Gastrocnemius medialis (tissue), 4 donors: ENCODE measurements around the gene TBC1D8. TPM values are rescaled to one million over a fixed set of nuclear protein-coding genes. Genes with fewer than 3 reads are reported as not detected.

Experiments used
- ATAC-seq, 2 donors: fragments of 150-250 bp; one replicate each; pipeline ENCODE4 v1.9.1; 2016
- DNase-seq, 2 donors: peaks; one replicate each; pipeline ENCODE4 v3.0.0-alpha.2; 2019
- H3K27ac ChIP-seq, 4 donors: fragments of 200-600 bp; sonication (generic); 1 replicate in 1 of 4; 2 replicates in 3 of 4; pipeline ENCODE4 v1.5.1; 2016 to 2018; ENCODE audit warnings: mild to moderate bottlenecking in 2 of 4, moderate library complexity in 1 of 4
- H3K27me3 ChIP-seq, 3 donors: fragments of 200-600 bp; sonication (generic) in 2 of 3; 1 replicate in 1 of 3; 2 replicates in 2 of 3; pipeline versions ENCODE4 v1.5.1 to v1.6.0; 2016 to 2019; ENCODE audit warnings: mild to moderate bottlenecking in 1 of 3, moderate library complexity in 1 of 3
- H3K36me3 ChIP-seq, 2 donors: fragments of 200-600 bp; sonication (generic) in 1 of 2; one replicate each; pipeline ENCODE4 v1.5.1; 2017 to 2018
- H3K4me1 ChIP-seq, 2 donors: fragments of 200-600 bp; sonication (generic) in 1 of 2; one replicate each; pipeline ENCODE4 v1.5.1; 2016 to 2017; ENCODE audit warnings: mild to moderate bottlenecking in 2 of 2
- H3K4me3 ChIP-seq, 4 donors: fragments of 200-600 bp; sonication (generic) in 3 of 4; 1 replicate in 1 of 4; 2 replicates in 3 of 4; pipeline ENCODE4 v1.5.1; 2016 to 2019; ENCODE audit warnings: mild to moderate bottlenecking in 2 of 4
- H3K9me3 ChIP-seq, 3 donors: fragments of 200-600 bp; sonication (generic) in 2 of 3; 1 replicate in 1 of 3; 2 replicates in 2 of 3; pipeline ENCODE4 v1.5.1; 2016 to 2019
- POLR2A ChIP-seq, 2 donors: fragments of 450-650 bp; IDR thresholded peaks; one replicate each; pipeline ENCODE4 v1.6.1; 2017; ENCODE audit warnings: antibody characterized with exemption in 2 of 2, mild to moderate bottlenecking in 2 of 2, moderate library complexity in 2 of 2
- in situ Hi-C, 4 donors: fragments of 200-750 bp; cut with MboI; loops; one replicate each; pipeline versions ENCODE4 v1.15.0 to v1.8.0; 2017; ENCODE audit warnings: low sequenced_read_pairs in 4 of 4
- intact Hi-C: fragments of 100-400 bp; cut with DNase I; formaldehyde crosslinking; loops from one replicate; pipeline ENCODE4 v1.15.1; 2023; ENCODE audit warnings: low total_unique reads
- total RNA-seq, 4 donors: library from RNA; depleted of rRNA; stranded (reverse); fragments of >200 nt; gene quantifications; one replicate each; pipeline versions ENCODE4 v1.1.0 to v1.2.3, GENCODE V29; 2016
- TF ChIP-seq, protein P1 (sequence below), 5 experiments: fragments of 450-650 bp in 3 of 5; fragments of 200-600 bp in 2 of 5; sonication (generic) in 2 of 5; IDR thresholded peaks in 4 of 5; conservative IDR thresholded peaks in 1 of 5; 1 replicate in 4 of 5; 2 replicates in 1 of 5; pipeline ENCODE4 v1.5.1; 2016 to 2019; ENCODE audit warnings: antibody characterized with exemption in 5 of 5, mild to moderate bottlenecking in 3 of 5, moderate library complexity in 3 of 5

Gene TBC1D8
- total RNA-seq, 4 donors from 2014 or later, result 103 to 298 (median 201) TPM

DNA sequence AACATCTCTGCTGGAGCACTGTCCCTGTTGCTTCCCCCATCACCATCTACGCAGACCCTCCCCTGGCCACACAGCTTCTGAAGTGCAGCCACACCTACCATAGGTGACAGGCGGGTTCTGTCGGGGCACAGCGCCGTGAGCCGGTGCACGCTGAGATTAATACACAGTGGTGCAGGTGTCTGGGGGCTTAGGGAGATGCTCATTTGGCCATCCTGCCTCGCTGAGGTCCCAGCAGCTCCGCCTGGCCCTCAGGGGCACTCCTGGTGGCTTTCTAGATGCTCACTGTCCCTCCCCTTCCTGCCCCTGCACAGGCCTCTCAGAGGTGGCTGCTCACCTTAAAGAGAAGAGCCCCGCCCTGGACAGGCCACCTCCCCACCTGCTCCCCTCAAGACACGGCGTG lies 168.0 kb downstream of the TBC1D8 start:
- no peaks in the 10 kb centered on the region for H3K36me3 ChIP-seq
- no peaks in the 10 kb centered on the region for H3K4me1 ChIP-seq
- in situ Hi-C loops (loop anchor here in 3 of 4 donors (5.0 to 10.0 kb wide), 5 partner anchors 256 to 376 kb away; no protein-coding TSS in a partner anchor), intact Hi-C loops (loop anchor here (10.0 kb wide), 1 partner anchor 168 kb away; no protein-coding TSS in a partner anchor)
- no peaks in the 10 kb centered on the region for H3K9me3 ChIP-seq
- no peaks in the 10 kb centered on the region for H3K27me3 ChIP-seq
- ATAC-seq (no peak), DNase-seq (no peak)
- TF ChIP-seq, protein P1, sequence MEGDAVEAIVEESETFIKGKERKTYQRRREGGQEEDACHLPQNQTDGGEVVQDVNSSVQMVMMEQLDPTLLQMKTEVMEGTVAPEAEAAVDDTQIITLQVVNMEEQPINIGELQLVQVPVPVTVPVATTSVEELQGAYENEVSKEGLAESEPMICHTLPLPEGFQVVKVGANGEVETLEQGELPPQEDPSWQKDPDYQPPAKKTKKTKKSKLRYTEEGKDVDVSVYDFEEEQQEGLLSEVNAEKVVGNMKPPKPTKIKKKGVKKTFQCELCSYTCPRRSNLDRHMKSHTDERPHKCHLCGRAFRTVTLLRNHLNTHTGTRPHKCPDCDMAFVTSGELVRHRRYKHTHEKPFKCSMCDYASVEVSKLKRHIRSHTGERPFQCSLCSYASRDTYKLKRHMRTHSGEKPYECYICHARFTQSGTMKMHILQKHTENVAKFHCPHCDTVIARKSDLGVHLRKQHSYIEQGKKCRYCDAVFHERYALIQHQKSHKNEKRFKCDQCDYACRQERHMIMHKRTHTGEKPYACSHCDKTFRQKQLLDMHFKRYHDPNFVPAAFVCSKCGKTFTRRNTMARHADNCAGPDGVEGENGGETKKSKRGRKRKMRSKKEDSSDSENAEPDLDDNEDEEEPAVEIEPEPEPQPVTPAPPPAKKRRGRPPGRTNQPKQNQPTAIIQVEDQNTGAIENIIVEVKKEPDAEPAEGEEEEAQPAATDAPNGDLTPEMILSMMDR (IDR thresholded peaks at IDR 0.05 in 4 of 5, conservative IDR thresholded peaks at IDR 0.05 in 1 of 5), result no peak
- no peak for TF ChIP-seq POLR2A (IDR thresholded peaks at IDR 0.05)
- no peak overlapping the region for H3K4me3 ChIP-seq
- H3K27ac ChIP-seq, result no peak overlapping the region

DNA sequence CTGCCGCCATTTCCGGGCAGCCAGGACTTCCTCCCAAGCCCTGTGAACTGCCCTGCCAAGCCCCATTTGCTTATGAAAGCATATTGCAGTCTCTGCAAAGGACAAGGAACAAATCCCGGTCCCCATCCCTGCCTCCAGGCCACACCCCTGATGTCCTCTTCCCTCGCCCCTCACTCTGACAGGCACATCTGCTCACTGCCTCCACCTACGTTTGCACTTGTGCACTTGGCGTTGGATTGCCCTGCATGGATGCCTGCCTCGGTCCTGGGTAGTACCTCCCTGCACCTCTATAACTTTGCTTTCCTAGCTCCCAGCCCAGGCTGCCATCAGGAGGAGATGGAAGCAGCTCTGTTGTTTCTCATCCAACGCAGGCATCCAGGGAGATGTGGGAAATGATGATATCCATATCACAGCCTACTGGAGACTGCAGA lies 168.7 kb downstream of the TBC1D8 start:
- Histone ChIP-seq H3K4me3 (no peak overlapping the region), H3K4me1 (no peaks in the 10 kb centered on the region), H3K9me3 (no peaks in the 10 kb centered on the region), H3K27me3 (no peaks in the 10 kb centered on the region), H3K36me3 (peaks cover 0 to 5% of the 10 kb centered on the region in 2 donors), H3K27ac (no peak overlapping the region)
- in situ Hi-C loops (loop anchor here in 3 of 4 donors (5.0 to 10.0 kb wide), 5 partner anchors 255 to 375 kb away; no protein-coding TSS in a partner anchor), intact Hi-C loops (loop anchor here (10.0 kb wide), 1 partner anchor 168 kb away; no protein-coding TSS in a partner anchor)
- no peak for DNase-seq
- ATAC-seq, result no peak
- no peak for TF ChIP-seq POLR2A (IDR thresholded peaks at IDR 0.05)
- TF ChIP-seq, protein P1 (IDR thresholded peaks at IDR 0.05 in 4 of 5, conservative IDR thresholded peaks at IDR 0.05 in 1 of 5), result no peak

DNA sequence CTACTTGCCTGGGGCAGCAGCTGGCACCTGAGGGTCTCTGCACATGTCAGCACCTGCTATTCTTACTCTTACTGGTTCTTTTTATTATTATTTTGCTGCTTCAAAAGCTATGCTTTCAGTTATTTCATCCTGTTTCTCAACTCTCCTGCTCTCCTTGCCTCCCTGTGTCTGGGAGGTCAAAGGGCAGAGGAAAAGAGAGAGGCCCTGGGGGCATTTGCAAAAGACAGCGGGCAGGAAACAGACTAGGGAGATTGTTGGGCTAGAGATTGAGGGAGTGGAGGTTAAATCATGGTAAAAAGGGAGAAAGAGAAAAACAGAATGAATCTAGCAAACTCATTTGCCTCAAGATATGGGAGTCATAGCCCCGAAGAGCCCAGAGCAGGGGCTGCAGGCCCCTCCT lies 170.2 kb downstream of the TBC1D8 start:
- H3K27me3 ChIP-seq, result no peaks in the 10 kb centered on the region
- TF ChIP-seq POLR2A (IDR thresholded peaks at IDR 0.05), result no peak
- TF ChIP-seq, protein P1 (IDR thresholded peaks at IDR 0.05 in 4 of 5, conservative IDR thresholded peaks at IDR 0.05 in 1 of 5), result no peak
- H3K4me3 ChIP-seq, result no peak overlapping the region
- H3K4me1 ChIP-seq, result no peaks in the 10 kb centered on the region
- H3K36me3 ChIP-seq, result peaks cover 0 to 14% of the 10 kb centered on the region in 2 donors
- DNase-seq (no peak), ATAC-seq (no peak)
- in situ Hi-C loops (loop anchor here in 3 of 4 donors (5.0 to 10.0 kb wide), 5 partner anchors 254 to 374 kb away; no protein-coding TSS in a partner anchor), intact Hi-C loops (loop anchor here (10.0 kb wide), 1 partner anchor 166 kb away; no protein-coding TSS in a partner anchor)
- no peaks in the 10 kb centered on the region for H3K9me3 ChIP-seq
- no peak overlapping the region for H3K27ac ChIP-seq

DNA sequence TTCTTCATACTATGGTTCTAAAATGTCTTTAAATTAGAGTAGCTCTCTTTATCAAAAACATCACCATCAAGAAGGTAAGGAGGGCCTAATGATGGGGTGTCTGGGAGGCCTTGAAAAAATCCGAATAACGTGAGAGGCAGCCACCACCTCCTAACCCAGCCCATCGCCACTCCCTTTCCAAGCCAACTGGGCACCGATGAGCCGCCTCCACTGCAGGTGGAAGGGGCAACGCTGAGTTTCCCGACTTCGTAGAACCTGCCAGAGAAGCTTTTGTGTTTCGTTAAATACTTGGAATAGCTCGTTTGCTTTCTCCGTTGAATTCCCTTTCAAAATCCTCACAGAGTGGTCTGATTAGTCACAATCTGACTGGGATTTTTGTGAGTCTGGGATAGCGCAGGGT lies 171.1 kb downstream of the TBC1D8 start:
- intact Hi-C loops, result loop anchor here (10.0 kb wide), 1 partner anchor 165 kb away; no protein-coding TSS in a partner anchor
- Histone ChIP-seq H3K4me1 (no peaks in the 10 kb centered on the region), H3K27ac (no peak overlapping the region), H3K36me3 (peaks cover 0 to 21% of the 10 kb centered on the region in 2 donors), H3K9me3 (no peaks in the 10 kb centered on the region), H3K27me3 (no peaks in the 10 kb centered on the region), H3K4me3 (no peak overlapping the region)
- no peak for ATAC-seq
- DNase-seq, result no peak
- TF ChIP-seq, protein P1 (IDR thresholded peaks at IDR 0.05 in 4 of 5, conservative IDR thresholded peaks at IDR 0.05 in 1 of 5), result no peak
- no peak for TF ChIP-seq POLR2A (IDR thresholded peaks at IDR 0.05)
- in situ Hi-C loops, result loop anchor here in 3 of 4 donors (5.0 to 10.0 kb wide), 5 partner anchors 253 to 373 kb away; no protein-coding TSS in a partner anchor
